Measurements from ENCODE around the gene TRMT11.

TRMT11 gene

GRCh38 chr6:125989631-125990030 lies 3.3 kb downstream of the TRMT11 start:
- Histone ChIP-seq H3K36me3 (ENCODE audit: control insufficient read depth, insufficient read depth, low read length) (no peaks in the 10 kb centered on the region), H3K27me3 (ENCODE audit: control insufficient read depth, insufficient read depth, low read length) (no peaks in the 10 kb centered on the region), H3K27ac (ENCODE audit: low read length) (no peak overlapping the region), H3K4me3 (ENCODE audit: low read length) (no peak overlapping the region), H3K9me3 (ENCODE audit: control insufficient read depth, insufficient read depth, low read length) (no peaks in the 10 kb centered on the region), H3K4me1 (ENCODE audit: control insufficient read depth, insufficient read depth, low read length) (0 out of 2 replicates have a peak, but pooled peaks cover 2% of the 10 kb centered on the region)
- WGBS (ENCODE audit: insufficient coverage, insufficient read length): no CpG with 5 or more reads among the region's 3 CpGs
- DNase-seq (ENCODE audit: low read depth, low spot score): no peak

GRCh38 chr6:125991653-125992052 lies 5.3 kb downstream of the TRMT11 start:
- Histone ChIP-seq H3K4me3 (ENCODE audit: low read length) (no peak overlapping the region), H3K36me3 (ENCODE audit: control insufficient read depth, insufficient read depth, low read length) (no peaks in the 10 kb centered on the region), H3K27ac (ENCODE audit: low read length) (no peak overlapping the region), H3K4me1 (ENCODE audit: control insufficient read depth, insufficient read depth, low read length) (0 out of 2 replicates have a peak, but pooled peaks cover 2% of the 10 kb centered on the region), H3K27me3 (ENCODE audit: control insufficient read depth, insufficient read depth, low read length) (no peaks in the 10 kb centered on the region), H3K9me3 (ENCODE audit: control insufficient read depth, insufficient read depth, low read length) (no peaks in the 10 kb centered on the region)
- no peak for DNase-seq (ENCODE audit: low read depth, low spot score)
- no CpG with 5 or more reads among the region's 1 CpG for WGBS (ENCODE audit: insufficient coverage, insufficient read length)

DNA sequence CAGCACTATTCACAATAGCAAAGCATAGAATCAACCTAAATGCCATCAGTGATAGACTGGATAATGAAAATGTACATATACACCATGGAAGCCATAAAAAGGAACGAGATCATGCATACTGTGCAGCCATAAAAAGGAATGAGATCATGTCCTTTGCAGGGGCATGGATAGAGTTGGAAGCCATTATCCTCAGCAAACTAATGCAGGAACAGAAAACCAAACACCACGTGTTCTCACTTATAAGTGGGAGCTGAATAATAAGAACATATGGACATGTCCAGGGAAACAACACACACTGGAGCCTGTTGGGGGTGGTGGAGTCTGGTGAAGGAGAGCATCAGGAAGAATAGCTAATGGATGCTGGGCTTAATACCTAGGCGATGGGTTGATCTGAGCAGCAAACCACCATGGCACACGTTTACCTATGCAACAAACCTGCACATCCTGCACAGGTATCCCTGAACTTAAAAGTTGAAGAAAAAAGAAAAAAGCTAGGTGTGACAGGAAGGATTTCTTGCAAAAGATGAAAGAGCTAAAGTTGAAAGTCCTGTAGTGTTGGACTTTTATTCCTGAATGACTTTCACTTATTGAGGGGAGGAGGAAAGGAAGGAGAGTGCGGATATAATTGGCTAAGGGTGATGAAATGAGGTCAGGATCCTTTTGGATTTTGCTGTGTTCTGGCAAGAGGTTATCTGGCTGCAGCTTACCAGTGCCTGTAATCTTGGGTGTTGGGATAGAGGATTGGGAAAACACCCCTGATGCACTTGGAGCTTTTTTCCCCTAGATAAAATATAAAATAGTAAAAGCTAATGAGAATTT lies 8.5 kb downstream of the TRMT11 start:
- no peaks in the 10 kb centered on the region for H3K9me3 ChIP-seq (ENCODE audit: control insufficient read depth, insufficient read depth, low read length)
- H3K27ac ChIP-seq (ENCODE audit: low read length): no peak overlapping the region
- no peaks in the 10 kb centered on the region for H3K36me3 ChIP-seq (ENCODE audit: control insufficient read depth, insufficient read depth, low read length)
- no peaks in the 10 kb centered on the region for H3K27me3 ChIP-seq (ENCODE audit: control insufficient read depth, insufficient read depth, low read length)
- H3K4me1 ChIP-seq (ENCODE audit: control insufficient read depth, insufficient read depth, low read length): no peaks in the 10 kb centered on the region
- no CpG with 5 or more reads among the region's 5 CpGs for WGBS (ENCODE audit: insufficient coverage, insufficient read length)
- DNase-seq (ENCODE audit: low read depth, low spot score): no peak
- H3K4me3 ChIP-seq (ENCODE audit: low read length): no peak overlapping the region

GRCh38 chr6:125995972-125996580 lies 9.7 kb downstream of the TRMT11 start:
- H3K4me1 ChIP-seq (ENCODE audit: control insufficient read depth, insufficient read depth, low read length): no peaks in the 10 kb centered on the region
- DNase-seq (ENCODE audit: low read depth, low spot score): no peak
- H3K27me3 ChIP-seq (ENCODE audit: control insufficient read depth, insufficient read depth, low read length): no peaks in the 10 kb centered on the region
- no peak overlapping the region for H3K27ac ChIP-seq (ENCODE audit: low read length)
- no peaks in the 10 kb centered on the region for H3K9me3 ChIP-seq (ENCODE audit: control insufficient read depth, insufficient read depth, low read length)
- H3K36me3 ChIP-seq (ENCODE audit: control insufficient read depth, insufficient read depth, low read length): no peaks in the 10 kb centered on the region
- no peak overlapping the region for H3K4me3 ChIP-seq (ENCODE audit: low read length)
- whole genome bisulfite sequencing (ENCODE audit: insufficient coverage, insufficient read length): no CpG with 5 or more reads among the region's 8 CpGs

GRCh38 chr6:126002755-126003679 lies 16.7 kb downstream of the TRMT11 start:
- DNase-seq (ENCODE audit: low read depth, low spot score): no peak
- no CpG with 5 or more reads among the region's 8 CpGs for WGBS (ENCODE audit: insufficient coverage, insufficient read length)
- Histone ChIP-seq H3K36me3 (ENCODE audit: control insufficient read depth, insufficient read depth, low read length) (no peaks in the 10 kb centered on the region), H3K27me3 (ENCODE audit: control insufficient read depth, insufficient read depth, low read length) (no peaks in the 10 kb centered on the region), H3K9me3 (ENCODE audit: control insufficient read depth, insufficient read depth, low read length) (no peaks in the 10 kb centered on the region), H3K4me3 (ENCODE audit: low read length) (no peak overlapping the region), H3K4me1 (ENCODE audit: control insufficient read depth, insufficient read depth, low read length) (no peaks in the 10 kb centered on the region), H3K27ac (ENCODE audit: low read length) (no peak overlapping the region)

DNA sequence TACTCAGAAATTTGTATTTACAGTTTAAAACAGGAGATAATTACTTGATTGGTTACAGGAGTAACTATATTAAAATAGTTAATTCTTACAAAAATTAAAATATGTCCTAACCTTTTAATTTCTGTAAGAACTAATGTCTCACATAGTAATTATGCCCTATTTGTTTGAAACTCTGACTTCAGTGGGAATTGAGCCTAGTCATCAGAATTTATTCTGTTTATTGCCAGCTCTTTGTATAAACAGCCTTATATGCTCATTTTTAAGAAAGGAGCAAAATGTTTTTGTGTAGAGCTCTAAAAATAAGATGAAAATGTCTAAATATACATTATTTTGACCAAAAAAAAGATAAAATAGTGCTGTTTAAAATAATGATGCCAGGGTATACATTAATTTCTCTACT lies 21.5 kb downstream of the TRMT11 start:
- no peak for DNase-seq (ENCODE audit: low read depth, low spot score)
- Histone ChIP-seq H3K9me3 (ENCODE audit: control insufficient read depth, insufficient read depth, low read length) (no peaks in the 10 kb centered on the region), H3K4me3 (ENCODE audit: low read length) (no peak overlapping the region), H3K4me1 (ENCODE audit: control insufficient read depth, insufficient read depth, low read length) (no peaks in the 10 kb centered on the region), H3K36me3 (ENCODE audit: control insufficient read depth, insufficient read depth, low read length) (peaks cover 7% of the 10 kb centered on the region; the same call in 1 of the 2 replicates), H3K27ac (ENCODE audit: low read length) (no peak overlapping the region), H3K27me3 (ENCODE audit: control insufficient read depth, insufficient read depth, low read length) (no peaks in the 10 kb centered on the region)

GRCh38 chr6:126010040-126010439 lies 23.7 kb downstream of the TRMT11 start:
- peaks cover 9% of the 10 kb centered on the region; the same call in 1 of the 2 replicates for H3K36me3 ChIP-seq (ENCODE audit: control insufficient read depth, insufficient read depth, low read length)
- H3K9me3 ChIP-seq (ENCODE audit: control insufficient read depth, insufficient read depth, low read length): no peaks in the 10 kb centered on the region
- H3K4me3 ChIP-seq (ENCODE audit: low read length): no peak overlapping the region
- DNase-seq (ENCODE audit: low read depth, low spot score): no peak
- no peaks in the 10 kb centered on the region for H3K27me3 ChIP-seq (ENCODE audit: control insufficient read depth, insufficient read depth, low read length)
- H3K4me1 ChIP-seq (ENCODE audit: control insufficient read depth, insufficient read depth, low read length): no peaks in the 10 kb centered on the region
- WGBS (ENCODE audit: insufficient coverage, insufficient read length): no CpG with 5 or more reads among the region's 4 CpGs
- H3K27ac ChIP-seq (ENCODE audit: low read length): no peak overlapping the region

- Histone ChIP-seq H3K4me3 (ENCODE audit: low read length) (no peak overlapping the region), H3K27me3 (ENCODE audit: control insufficient read depth, insufficient read depth, low read length) (no peaks in the 10 kb centered on the region), H3K27ac (ENCODE audit: low read length) (no peak overlapping the region), H3K36me3 (ENCODE audit: control insufficient read depth, insufficient read depth, low read length) (peaks cover 4% of the 10 kb centered on the region; the same call in 1 of the 2 replicates), H3K4me1 (ENCODE audit: control insufficient read depth, insufficient read depth, low read length) (no peaks in the 10 kb centered on the region), H3K9me3 (ENCODE audit: control insufficient read depth, insufficient read depth, low read length) (no peaks in the 10 kb centered on the region)
- no peak for DNase-seq (ENCODE audit: low read depth, low spot score)
- no CpG with 5 or more reads among the region's 1 CpG for whole genome bisulfite sequencing (ENCODE audit: insufficient coverage, insufficient read length)
These were observed 29.5 kb downstream of the TRMT11 start for GRCh38 chr6:126015863-126016262.

DNA sequence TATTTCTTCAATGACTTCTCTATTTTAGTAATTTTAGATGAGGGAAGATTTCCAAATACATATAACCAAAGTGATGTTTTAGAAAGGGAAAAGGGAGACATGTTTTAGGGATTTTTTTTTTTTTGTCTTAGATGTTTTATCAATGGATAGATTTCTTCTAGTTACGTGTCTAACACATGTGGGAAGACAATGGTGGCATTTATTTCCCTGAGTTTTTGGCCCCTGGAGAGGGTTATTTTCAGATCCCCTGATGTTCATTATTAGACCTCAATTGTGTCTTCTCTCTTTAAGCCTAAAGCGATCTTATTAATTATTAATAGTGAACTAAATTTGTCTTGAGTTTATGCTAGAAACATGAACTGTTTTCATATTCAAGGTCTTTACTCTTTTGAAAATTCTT lies 30.3 kb downstream of the TRMT11 start:
- peaks cover 4% of the 10 kb centered on the region; the same call in 1 of the 2 replicates for H3K36me3 ChIP-seq (ENCODE audit: control insufficient read depth, insufficient read depth, low read length)
- no peak overlapping the region for H3K4me3 ChIP-seq (ENCODE audit: low read length)
- H3K9me3 ChIP-seq (ENCODE audit: control insufficient read depth, insufficient read depth, low read length): no peaks in the 10 kb centered on the region
- no peaks in the 10 kb centered on the region for H3K4me1 ChIP-seq (ENCODE audit: control insufficient read depth, insufficient read depth, low read length)
- DNase-seq (ENCODE audit: low read depth, low spot score): no peak
- H3K27ac ChIP-seq (ENCODE audit: low read length): no peak overlapping the region
- no CpG with 5 or more reads among the region's 2 CpGs for WGBS (ENCODE audit: insufficient coverage, insufficient read length)
- no peaks in the 10 kb centered on the region for H3K27me3 ChIP-seq (ENCODE audit: control insufficient read depth, insufficient read depth, low read length)

DNA sequence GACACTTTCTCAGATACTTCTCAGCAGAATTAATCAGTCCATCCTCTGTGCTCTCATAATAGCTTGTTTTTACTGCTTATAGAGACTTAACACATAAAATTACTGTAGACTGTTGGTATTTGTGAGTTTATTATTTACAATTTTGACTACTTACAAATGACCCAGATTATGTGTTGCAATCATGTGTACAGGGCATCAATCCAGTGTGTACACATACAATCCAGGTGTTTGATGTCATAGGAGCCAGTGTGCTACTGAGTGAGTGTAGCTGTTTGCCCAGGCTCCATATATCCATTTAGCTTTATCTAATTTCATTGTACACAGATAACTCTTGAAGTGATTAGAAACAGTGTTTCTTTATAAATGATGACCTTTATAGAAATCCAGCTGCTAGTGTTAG lies 31.3 kb downstream of the TRMT11 start:
- Histone ChIP-seq H3K9me3 (ENCODE audit: control insufficient read depth, insufficient read depth, low read length) (no peaks in the 10 kb centered on the region), H3K27ac (ENCODE audit: low read length) (no peak overlapping the region), H3K4me1 (ENCODE audit: control insufficient read depth, insufficient read depth, low read length) (no peaks in the 10 kb centered on the region), H3K4me3 (ENCODE audit: low read length) (no peak overlapping the region), H3K27me3 (ENCODE audit: control insufficient read depth, insufficient read depth, low read length) (no peaks in the 10 kb centered on the region), H3K36me3 (ENCODE audit: control insufficient read depth, insufficient read depth, low read length) (peaks cover 2% of the 10 kb centered on the region; the same call in 1 of the 2 replicates)
- DNase-seq (ENCODE audit: low read depth, low spot score): no peak
